GM12873 (cell line): ENCODE results near the gene COL5A1.

Experiments used
- TF ChIP-seq, protein P1 (sequence below): IDR thresholded peaks from 2 replicates; pipeline ENCODE4 v1.5.1; 2012; ENCODE audit warnings: low read depth, mild to moderate bottlenecking, moderate library complexity, low read length, control low read depth; ENCODE audit not compliant: insufficient read depth; ENCODE audit errors: missing control alignments

The COL5A1 gene

DNA sequence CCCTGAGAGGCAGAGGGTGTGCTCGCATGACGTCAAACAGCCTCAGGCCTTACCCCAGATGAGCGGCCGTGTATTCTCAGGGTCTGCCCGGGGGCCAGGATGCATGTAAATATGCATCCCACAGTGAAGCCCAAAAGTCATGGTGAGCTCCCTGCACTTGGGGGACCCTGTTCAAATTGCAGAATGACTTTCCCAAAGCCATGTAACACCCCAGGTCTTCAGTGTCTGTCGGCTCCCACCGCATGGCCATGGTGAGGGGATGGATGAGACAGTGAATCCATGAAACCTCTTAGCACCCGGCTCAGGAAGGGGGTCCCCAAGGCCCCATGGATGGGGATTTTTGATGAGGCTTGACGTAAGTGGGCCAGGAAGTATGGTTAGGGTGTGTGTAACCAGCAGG is 9.3 kb upstream of the COL5A1 start:
- TF ChIP-seq, protein P1, sequence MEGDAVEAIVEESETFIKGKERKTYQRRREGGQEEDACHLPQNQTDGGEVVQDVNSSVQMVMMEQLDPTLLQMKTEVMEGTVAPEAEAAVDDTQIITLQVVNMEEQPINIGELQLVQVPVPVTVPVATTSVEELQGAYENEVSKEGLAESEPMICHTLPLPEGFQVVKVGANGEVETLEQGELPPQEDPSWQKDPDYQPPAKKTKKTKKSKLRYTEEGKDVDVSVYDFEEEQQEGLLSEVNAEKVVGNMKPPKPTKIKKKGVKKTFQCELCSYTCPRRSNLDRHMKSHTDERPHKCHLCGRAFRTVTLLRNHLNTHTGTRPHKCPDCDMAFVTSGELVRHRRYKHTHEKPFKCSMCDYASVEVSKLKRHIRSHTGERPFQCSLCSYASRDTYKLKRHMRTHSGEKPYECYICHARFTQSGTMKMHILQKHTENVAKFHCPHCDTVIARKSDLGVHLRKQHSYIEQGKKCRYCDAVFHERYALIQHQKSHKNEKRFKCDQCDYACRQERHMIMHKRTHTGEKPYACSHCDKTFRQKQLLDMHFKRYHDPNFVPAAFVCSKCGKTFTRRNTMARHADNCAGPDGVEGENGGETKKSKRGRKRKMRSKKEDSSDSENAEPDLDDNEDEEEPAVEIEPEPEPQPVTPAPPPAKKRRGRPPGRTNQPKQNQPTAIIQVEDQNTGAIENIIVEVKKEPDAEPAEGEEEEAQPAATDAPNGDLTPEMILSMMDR: no peak

DNA sequence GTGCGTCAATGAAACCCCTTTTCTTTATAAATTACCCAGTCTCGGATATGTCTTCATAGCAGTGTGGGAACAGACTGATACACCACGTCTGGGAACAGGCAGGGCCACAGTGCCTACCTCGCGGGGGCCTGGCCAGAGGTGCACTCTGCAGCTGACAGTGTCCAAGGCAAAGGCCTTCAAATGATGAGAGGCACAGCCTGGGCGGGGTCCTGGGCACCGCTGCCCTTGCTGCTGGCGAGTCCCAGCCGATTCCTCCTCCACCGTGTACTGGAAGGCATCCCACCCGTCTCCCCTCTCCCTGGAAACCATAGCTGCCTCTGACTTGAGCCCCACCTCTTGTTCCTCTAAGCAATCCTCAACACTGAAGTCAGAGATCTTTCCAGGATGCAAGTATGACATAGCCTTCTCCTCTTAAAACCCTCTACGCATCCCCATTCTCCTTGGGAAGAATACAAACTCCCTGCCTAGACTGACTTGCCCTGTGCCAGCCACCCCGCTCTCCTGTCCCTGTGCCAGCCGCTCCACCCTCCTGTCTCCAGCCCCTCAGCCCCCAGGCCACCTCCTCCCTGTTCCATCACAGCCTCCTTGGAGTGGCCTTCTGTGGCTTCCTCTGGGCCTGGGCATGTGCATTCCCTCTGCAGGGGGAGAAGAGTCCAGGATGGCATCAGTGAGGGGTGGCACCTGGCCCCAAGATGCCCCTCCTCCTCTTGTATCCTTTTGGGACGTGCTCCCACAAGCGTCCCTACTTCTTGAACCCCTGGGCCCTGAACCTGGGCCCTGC is 8.1 kb upstream of the COL5A1 start:
- TF ChIP-seq, protein P1: no peak

GRCh38 chr9:134634176-134634575 is 7.4 kb upstream of the COL5A1 start:
- TF ChIP-seq, protein P1: no peak

DNA sequence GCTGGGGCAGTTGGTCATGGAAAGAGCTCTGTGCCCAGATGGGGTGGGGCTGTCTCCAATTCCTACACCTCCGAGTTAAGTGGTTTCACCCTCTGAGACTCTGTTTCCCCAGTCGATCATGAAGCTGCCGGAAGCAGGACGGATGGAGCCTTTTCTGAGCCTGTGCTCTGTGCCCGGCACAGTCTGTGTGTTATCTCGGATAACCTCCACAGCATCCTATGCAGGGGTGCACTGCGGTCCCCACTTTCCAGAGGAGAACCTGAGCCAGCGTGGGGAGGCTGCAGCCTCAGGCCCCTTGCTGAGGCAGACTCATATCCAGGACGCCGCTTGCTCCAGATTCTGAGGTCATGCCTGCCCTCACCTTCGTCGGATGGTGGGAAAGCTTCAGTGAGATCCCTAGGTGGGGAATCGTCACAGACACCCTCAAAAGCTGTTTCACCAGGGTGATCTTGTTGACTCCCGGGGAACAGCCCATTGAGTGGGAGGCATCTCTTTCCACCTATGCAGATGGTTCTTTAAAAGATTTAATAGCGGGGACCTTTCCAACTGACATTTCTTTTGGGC is 6.9 kb upstream of the COL5A1 start:
- TF ChIP-seq, protein P1: no peak

DNA sequence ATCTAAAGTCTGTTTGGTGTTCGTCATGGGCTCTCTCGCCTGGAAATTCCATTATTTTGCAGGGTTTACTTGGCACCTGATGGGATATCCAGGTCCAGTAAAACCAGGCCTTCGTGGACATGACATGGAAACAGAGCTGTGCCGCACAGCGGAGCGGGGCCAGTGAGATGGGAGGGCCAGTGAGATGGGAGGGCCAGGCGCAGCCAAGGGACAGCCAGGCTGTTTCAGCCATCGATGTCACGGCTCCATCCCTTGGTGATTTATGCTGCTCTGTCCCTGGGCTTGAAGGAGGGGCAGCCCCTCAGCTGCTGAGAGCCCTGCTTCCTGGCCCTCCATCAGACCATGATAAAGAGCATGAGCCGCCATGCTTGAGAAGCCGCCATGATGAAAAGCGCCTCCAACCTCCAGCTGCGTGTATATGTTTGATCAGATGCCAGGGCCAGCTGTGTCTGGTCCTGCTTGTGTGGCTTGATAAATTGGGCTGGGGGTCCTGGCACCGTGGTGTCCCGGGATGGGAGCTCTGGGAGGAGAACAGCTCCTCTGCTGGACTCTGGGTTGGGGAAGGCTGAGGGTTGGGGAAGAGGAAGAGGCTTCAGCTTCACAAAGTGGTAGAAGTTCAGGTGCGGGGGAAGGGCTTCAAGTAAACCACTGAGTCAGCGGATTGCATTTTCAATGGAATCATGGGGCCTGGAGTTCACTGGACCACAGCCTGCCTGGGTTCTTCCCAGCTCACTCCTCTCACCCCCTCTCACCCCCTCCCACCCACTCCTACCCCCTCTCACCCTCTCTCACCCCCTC is 6.1 kb upstream of the COL5A1 start:
- TF ChIP-seq, protein P1: no peak

DNA sequence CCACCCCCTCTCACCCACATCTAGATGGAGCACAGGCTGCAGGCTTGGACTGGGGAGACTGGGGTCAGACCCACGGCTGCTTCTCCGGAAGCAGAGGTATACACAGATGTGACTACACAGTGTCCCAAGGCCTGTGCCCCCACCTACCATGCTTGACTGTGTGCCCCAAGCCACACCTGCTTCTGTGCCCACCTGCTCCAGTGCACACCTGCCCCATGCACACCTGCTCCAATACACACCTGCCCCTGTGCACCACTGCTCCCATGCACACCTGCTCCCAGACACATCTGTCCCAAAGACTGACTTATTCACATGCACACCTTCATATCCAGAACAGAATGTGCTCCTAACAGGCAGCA is 5.5 kb upstream of the COL5A1 start:
- TF ChIP-seq, protein P1: no peak

GRCh38 chr9:134637241-134637640 is 4.4 kb upstream of the COL5A1 start:
- TF ChIP-seq, protein P1: no peak
